HG02623 (cell line): ENCODE results near the gene ZNF630.
"Not testable (repeated sequence)": the region's sequence is repeated elsewhere in the genome, so short reads cannot be mapped to it uniquely, and the experiment has no call there.

Experiments used
- ATAC-seq: cut with Tn5 transposase; IDR thresholded peaks from one replicate; pipeline ENCODE4 v1.9.1; 2021; ENCODE audit warnings: moderate library complexity; ENCODE audit not compliant: unreplicated experiment

Gene ZNF630

DNA sequence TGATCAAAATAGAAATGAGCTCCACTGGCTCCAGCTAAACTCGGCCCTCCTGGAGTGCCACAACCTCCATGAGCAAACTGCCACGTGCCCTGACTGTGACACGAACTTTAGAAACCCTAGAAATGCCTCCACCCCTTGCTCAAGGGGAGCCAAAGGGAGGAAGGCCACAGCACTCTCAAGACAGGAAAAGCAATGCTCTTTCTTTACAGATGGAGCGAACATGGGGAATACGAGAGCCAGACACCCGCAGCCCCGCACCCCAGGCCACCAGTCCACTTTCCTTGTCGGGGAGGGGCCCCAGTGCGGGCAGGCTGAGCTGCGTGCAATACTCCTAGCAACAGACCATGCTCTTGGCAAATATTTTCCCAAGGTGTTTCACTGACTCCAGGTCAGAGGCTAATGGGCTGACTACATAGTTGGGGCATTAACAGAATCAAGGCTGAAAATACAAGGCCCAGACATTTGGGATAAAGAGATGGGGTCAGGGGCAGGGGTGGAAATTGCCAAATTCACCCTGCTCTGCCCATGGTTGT, 40.7 kb downstream of the ZNF630 start:
- not testable (repeated sequence) for ATAC-seq

- ATAC-seq, result no peak
Observed at GRCh38 chrX:48030237-48030636, 41.2 kb downstream of the ZNF630 start.

GRCh38 chrX:48028091-48028490, 43.3 kb downstream of the ZNF630 start:
- ATAC-seq, result no peak

DNA sequence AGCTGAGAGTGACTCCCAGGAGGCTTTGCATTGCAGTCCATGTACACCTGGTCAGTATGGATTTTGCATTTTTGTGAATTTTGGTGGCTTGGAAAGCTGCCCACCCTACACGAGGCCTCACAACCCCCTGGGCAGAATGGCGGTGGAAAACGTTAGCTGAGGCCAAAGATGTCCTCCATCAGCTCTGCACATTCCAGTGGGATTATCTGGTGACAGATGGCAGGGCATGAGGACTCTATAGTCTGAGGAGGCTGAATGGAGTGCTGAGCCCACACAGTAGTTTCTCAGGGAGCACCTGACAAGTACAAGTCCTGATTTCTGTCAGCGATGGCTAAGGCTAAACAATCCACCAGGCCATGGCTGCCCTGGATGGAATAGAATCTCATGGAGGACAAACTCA, 43.9 kb downstream of the ZNF630 start:
- not testable (repeated sequence) for ATAC-seq

DNA sequence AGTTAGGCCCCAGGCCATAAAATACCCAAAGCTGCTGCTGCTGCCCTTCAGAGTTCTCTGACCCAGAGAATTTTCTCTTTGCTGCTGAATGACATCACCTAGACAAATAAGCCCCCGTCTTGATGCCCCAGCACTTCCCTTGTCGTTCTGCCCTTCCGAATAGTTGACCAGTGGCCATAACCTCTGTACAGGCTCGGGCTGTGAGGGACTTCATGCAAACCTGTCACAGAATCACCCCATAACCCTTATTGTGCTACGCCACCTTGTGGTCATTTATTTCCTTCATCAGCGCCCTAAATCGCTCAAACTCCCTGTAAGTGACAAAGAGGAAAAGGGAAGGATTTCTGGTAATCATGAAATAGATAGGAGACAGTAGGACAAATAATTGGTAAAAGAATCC, 45.9 kb downstream of the ZNF630 start:
- ATAC-seq, result no peak

GRCh38 chrX:48022738-48023137, 48.7 kb downstream of the ZNF630 start:
- no peak for ATAC-seq

- no peak for ATAC-seq
Observed at GRCh38 chrX:48022100-48022499, 49.3 kb downstream of the ZNF630 start.

DNA sequence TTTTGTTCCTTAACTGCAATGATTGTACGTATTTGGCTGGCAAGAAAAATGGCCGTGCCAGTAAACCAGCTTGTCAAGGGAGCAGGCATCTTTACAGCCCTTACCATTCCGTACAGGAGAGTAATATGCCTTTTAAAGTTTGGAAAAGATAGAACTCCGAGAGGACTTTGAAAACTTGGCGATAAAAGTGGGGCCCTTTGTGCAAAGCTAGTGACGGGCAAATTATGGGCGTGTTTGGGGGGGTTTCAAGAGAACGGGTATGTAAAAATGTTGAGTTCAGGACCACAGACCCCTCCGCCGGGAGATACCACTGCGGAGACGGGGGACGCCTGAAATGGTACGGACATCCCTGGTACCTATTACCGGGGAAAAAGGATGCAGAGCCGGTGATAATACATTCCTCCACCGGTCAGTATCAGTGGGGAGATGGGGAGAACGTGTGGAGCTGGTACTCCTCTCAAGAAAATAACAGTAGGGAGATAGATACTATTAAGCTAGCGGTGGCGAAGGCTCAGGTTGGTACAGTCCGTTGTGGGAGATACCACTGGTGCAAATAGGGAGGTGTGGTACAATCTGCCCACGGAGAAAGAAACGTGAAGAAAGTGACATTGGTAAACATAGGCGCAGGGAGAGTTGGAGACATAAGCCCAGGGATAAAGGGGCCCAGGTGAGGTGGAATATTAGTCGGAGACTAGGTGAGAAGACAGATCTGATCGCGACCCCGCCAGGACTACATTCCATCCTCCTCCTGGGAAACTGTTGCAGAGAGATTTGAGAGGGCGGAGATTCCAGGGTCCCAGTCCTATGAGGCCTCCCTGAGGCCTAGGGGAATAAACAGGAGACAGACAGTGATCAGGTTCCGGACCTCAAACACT, 50.2 kb downstream of the ZNF630 start:
- no peak for ATAC-seq

DNA sequence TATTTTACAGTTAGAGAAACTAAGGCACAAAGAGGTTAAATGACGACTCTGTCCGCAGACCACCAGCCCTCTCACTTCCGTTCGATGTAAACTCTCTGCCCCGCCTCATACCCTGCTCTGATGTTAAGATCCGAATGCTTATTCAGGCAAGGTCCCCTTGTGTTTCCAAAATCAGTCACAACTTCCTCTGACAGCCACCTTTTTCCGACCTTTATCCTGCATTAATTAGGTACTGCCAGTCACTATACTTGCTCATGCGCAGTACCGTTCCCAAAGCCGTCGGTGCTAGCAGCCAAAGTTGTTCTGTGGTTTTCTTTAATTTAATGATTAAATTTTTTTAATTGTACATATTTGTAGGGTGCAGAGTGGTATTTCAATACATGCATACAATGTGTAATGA, 51.0 kb downstream of the ZNF630 start:
- not testable (repeated sequence) for ATAC-seq

DNA sequence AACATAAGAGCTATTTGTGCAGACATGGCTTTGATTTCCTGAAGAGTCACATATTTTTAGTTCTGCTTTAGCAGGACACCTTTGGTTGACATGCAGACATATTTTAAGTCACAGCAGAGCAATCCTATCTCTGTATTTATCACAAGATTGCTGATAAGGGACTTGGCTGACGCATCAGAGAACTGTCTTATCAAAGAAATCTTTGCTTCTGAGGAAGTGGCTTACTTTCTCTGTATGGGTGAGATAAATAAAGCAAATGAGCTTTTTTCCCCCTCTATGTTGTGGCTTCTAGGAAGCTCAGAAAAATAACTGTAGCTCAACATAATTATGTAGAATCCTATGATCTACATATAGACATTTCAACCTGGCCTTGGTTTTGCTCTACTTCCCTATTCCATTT, 51.5 kb downstream of the ZNF630 start:
- not testable (repeated sequence) for ATAC-seq

- ATAC-seq, result not testable (repeated sequence)
Observed at GRCh38 chrX:48016583-48017310, 54.7 kb downstream of the ZNF630 start.

DNA sequence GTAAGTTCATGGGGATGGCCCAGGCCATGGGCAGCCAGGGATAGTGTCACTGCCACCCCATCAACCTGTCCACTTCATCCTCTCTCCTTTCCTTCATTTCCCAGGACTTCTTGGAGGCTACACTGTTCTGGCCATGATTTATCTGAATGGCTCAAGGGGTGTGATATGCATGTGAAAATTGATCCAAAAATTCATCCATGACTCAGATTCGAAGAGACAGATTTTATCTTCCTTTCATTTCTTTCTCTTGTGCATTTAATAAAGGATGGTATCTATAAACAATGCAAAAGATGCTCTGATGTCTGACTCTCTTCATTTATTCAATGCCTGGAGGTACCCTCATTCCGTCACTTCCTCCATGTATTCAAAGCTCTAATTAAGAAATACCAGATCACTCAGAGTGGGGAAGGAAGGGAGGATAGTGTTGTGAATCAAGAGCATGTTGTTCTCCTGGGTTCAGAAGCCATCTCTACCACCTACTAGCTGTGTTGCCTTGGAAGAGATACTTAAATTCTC, 61.9 kb downstream of the ZNF630 start:
- not testable (repeated sequence) for ATAC-seq
